Left lung (tissue), 10 donors: ENCODE data around the gene TACC3. TPM values are rescaled to one million over a fixed set of nuclear protein-coding genes. Genes with fewer than 3 reads are reported as not detected.

Experiments used
- ATAC-seq: fragments of 200-7000 bp; cut with Tn5 transposase; one replicate; pipeline ENCODE4 v1.9.1; 2020; ENCODE audit warnings: moderate library complexity
- DNase-seq, 4 donors: peaks; one replicate each; pipeline ENCODE4 v3.0.0-alpha.2; 2013 to 2020
- H3K27ac ChIP-seq, 2 donors: fragments of 200-600 bp; sonication (generic) in 1 of 2; one replicate each; pipeline versions ENCODE4 v1.5.0 to v1.8.0; 2020 to 2021
- H3K27me3 ChIP-seq, 2 donors: fragments of 200-600 bp; sonication (generic) in 1 of 2; one replicate each; pipeline versions ENCODE4 v1.5.0 to v1.8.0; 2020 to 2021
- H3K36me3 ChIP-seq, 2 donors: fragments of 200-600 bp; sonication (generic) in 1 of 2; one replicate each; pipeline versions ENCODE4 v1.5.0 to v1.8.0; 2020 to 2021
- H3K4me1 ChIP-seq, 2 donors: fragments of 200-600 bp; one replicate each; pipeline ENCODE4 v1.8.0; 2021
- H3K4me3 ChIP-seq, 2 donors: fragments of 200-600 bp; sonication (generic) in 1 of 2; one replicate each; pipeline versions ENCODE4 v1.5.0 to v1.8.0; 2020 to 2021; ENCODE audit warnings: mild to moderate bottlenecking in 1 of 2
- H3K9me3 ChIP-seq, 2 donors: fragments of 200-600 bp; sonication (generic) in 1 of 2; one replicate each; pipeline versions ENCODE4 v1.5.0 to v1.8.0; 2020 to 2021
- CTCF ChIP-seq, 2 donors: fragments of 200-600 bp; sonication (generic) in 1 of 2; IDR thresholded peaks; one replicate each; pipeline versions ENCODE4 v1.5.0 to v1.8.0; 2021; ENCODE audit warnings: antibody characterized with exemption in 2 of 2
- intact Hi-C, 2 donors: fragments of 100-400 bp; cut with DNase I; formaldehyde crosslinking; loops; one replicate each; pipeline versions ENCODE4 v1.11.2 to v1.14.2; 2022
- polyA plus RNA-seq, 6 donors: library from polyadenylated mRNA; unstranded; fragments of 120-200 nt; gene quantifications; one replicate each; pipeline ENCODE4 v1.2.1, GENCODE V29; 2013; ENCODE audit not compliant: insufficient read length in 6 of 6
- total RNA-seq, 2 donors: library from RNA; stranded (reverse); fragmentation: NEBNext Ultra II Directional; extraction: Animal tissue kit (Norgen Biotek cat#: 25700); gene quantifications; one replicate each; pipeline ENCODE4 v1.2.1, GENCODE V29; 2021
- donor health status: DM: no; HTN: yes; CAD: no.
- donor health status: DM: no; HTN: no; CAD: no.

TACC3 gene
- total and polyA plus RNA-seq, 8 donors, result 20.3 to 76.2 (median 44.7) TPM

DNA sequence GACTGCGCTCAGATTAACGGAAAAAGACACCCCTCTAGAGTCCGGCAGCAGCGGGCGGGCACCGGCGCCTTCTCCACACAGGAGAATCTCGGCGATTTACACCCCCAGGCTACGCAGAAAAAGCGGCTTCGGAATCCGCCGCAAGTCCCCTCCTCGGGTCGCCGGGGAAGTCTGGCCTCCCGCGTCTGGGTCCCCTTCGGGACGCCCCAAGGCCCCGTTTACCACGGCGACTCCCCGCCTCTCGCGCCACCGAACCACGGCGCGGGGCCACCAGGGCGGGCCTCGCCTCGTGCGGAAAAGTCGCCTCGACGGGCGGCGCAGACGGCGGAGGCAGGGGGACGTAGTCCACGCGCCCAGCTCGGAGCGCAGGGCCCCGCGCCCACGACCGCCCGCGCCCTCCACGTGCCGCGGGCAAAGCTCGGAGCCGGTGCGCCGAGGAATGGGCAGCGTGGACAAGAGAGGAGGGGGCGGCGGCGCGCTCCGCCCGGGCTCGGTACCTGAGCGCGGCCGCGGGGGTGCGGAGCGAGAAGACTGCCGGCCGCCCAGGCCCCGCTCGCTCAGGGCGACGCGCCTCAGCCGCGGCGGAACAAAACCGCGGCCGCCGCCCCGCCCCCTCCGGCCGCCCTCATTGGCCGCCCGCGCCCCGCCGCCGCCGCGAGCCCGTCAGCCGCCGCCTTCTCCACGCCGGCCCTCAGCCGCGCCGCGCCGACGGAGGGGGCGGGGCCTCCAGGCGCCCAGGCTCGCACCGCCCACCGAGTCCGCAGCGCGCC lies 37.4 kb upstream of the TACC3 start, which contains the start of gene FAM53A:
FAM53A (minus strand) TSS at position 578 of the 770 bp plus-strand sequence. CDS start 15,572 bp downstream, outside the sequence.
- Histone ChIP-seq H3K9me3 (no peaks in the 10 kb centered on the region), H3K4me1 (peaks cover 0 to 21% of the 10 kb centered on the region in 2 donors), H3K4me3 (peak within 1 kb of the TSS; percentile 50 to 52), H3K27me3 (no peaks in the 10 kb centered on the region), H3K27ac (peak within 1 kb of the TSS; percentile 71 to 77), H3K36me3 (no peaks in the 10 kb centered on the region)
- no peak for TF ChIP-seq CTCF (IDR thresholded peaks at IDR 0.05)
- DNase-seq (peak; percentile 69 to 99 (median 91)), ATAC-seq (peak; percentile 95)
- intact Hi-C loops, result no loop called here

DNA sequence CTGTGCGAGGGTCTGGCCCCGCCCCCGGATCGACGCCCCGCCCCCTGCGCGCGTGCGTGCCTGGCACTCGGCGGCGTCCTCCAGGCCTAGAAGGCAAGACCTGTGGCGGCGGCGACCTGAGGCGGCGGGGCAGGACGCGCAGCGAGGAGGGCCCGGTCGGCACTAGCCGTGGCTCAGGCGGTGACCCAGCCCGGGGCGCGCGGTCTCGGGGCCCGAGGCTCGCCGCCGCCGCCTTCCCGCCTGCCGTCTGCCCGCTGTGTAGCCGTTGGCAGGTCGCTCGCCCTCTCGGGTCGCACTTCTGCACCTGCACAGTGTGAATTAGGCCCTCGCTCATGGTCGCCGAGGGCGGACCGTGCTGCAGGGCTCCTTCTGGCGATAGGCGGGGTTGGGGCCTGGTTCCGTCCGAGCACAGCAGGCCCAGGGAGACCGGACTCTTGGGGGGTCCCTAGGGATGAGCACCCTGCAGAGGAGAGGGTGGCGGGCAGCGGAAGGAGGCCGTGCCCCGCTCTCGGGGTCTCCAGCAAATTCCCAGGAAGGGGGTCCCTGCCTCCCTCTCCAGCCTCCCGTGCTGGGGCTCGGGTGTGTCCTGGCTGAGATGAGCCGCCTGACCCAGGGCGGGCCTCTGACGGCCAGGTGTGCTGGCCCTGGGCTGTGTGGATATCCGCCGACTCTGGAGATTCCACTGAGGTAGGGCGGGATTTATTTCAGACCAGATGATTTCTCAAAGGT lies 36.7 kb upstream of the TACC3 start:
- peak; percentile 3 for ATAC-seq
- Histone ChIP-seq H3K9me3 (no peaks in the 10 kb centered on the region), H3K27me3 (no peaks in the 10 kb centered on the region), H3K36me3 (peaks cover 0 to under 1% of the 10 kb centered on the region in 2 donors), H3K4me1 (peaks cover 0 to 21% of the 10 kb centered on the region in 2 donors), H3K4me3 (peak overlapping the region; percentile 40 to 52), H3K27ac (peak overlapping the region; percentile 29 to 48)
- TF ChIP-seq CTCF (IDR thresholded peaks at IDR 0.05), result no peak
- intact Hi-C loops, result no loop called here
- DNase-seq, result no peak

- TF ChIP-seq CTCF (IDR thresholded peaks at IDR 0.05), result no peak
- intact Hi-C loops, result no loop called here
Observed at GRCh38 chr4:1685235-1686150, 35.8 kb upstream of the TACC3 start.

DNA sequence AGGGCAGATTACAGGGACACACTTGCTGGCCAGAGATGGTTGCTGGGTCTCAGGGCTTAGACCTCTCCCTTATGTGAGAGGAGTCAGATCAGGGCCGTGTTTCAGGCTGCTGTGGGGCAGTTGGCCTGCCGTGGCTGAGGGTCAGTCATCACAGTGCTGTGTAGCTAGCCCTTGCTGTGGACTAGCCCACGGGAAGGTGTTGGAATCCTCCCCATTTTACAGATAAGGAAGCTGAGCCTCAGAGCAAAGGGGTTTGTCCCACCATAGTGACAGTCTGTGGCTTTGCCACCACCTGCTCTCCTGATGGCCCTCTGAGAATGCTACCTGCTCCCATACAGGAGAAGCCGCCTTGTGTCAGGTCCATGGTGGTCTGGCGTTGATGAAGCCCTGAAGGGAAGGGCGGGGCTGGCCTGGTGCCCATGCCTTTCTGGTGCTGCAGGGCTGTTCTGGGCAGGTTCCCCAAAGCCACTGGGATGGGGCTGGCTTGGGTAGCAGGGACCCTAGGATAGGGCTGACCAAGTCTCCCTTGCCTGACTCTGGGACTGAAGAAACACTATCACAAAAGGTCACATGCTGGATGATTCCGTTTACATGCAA lies 34.8 kb upstream of the TACC3 start:
- TF ChIP-seq CTCF (IDR thresholded peaks at IDR 0.05), result no peak
- Histone ChIP-seq H3K9me3 (no peaks in the 10 kb centered on the region), H3K27me3 (no peaks in the 10 kb centered on the region), H3K36me3 (peaks cover 0 to 19% of the 10 kb centered on the region in 2 donors), H3K27ac (no peak overlapping the region), H3K4me3 (no peak overlapping the region), H3K4me1 (peaks cover 0 to 21% of the 10 kb centered on the region in 2 donors)
- intact Hi-C loops, result no loop called here
- DNase-seq, result no peak
- no peak for ATAC-seq

More at GRCh38 chr4:1685235-1686150, 35.8 kb upstream of the TACC3 start:
- DNase-seq, result peak in 1 of 4 donors; percentile 48
- Histone ChIP-seq H3K27me3 (no peaks in the 10 kb centered on the region), H3K27ac (no peak overlapping the region), H3K9me3 (no peaks in the 10 kb centered on the region), H3K4me1 (peaks cover 0 to 21% of the 10 kb centered on the region in 2 donors), H3K4me3 (no peak overlapping the region), H3K36me3 (peaks cover 0 to 8% of the 10 kb centered on the region in 2 donors)
- ATAC-seq, result no peak
